DMS153 (cell line): ENCODE results near the gene CBR3.

Source experiments
- DNase-seq: peaks from one replicate; lab custom pipeline; 2025; lab: John Stamatoyannopoulos, UW

CBR3 gene

GRCh38 chr21:36185523-36185922 is 50.6 kb downstream of the CBR3 start:
- DNase-seq, result no peak

DNA sequence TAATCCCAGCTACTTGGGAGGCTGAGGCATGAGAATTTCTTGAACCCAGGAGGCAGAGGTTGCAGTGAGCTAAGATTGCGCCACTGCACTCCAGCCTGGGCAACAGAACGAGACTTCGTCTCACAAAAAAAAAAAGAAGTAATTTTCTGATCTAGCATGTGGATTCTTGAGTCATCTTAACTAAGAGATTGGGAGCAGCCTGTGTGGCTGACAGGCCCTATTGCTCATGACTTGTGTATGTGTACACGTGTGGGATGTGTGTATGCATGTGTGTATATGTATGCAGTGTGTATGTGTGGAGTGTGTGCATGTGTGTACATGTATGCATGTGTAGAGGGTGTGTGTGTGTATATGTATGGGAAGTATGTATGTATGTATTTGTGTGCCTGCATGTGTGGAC is 51.2 kb downstream of the CBR3 start:
- DNase-seq, result no peak

- DNase-seq, result no peak
These were observed 51.9 kb downstream of the CBR3 start for GRCh38 chr21:36186506-36187399.

DNA sequence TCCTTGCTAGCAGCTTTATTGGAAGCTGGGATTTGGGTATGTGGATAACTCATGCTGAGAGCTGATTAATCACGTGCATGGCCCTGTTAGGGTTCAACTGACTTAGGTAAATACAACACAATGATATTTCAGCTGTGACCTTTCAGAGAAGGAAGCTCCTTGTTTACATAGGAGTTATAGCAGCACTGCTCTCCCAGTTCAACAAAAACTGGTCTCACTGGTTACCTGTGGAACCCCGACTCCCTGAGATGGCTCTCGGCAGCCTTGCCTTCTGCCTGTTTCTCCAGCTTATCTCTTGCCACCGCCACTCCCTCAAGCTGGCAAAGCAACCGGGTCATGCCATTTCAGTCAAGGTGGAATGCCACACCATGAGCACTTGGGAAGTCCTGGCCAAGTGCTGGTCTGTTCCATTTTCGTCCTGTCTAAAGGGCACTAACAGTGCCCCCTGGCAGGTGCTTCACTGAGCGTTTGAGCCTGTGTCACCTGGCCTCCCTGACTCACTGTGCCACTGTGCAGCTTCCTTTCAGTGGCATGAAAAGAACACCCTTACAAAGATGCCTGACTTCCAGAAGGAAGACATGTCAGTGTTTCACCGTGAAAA is 53.3 kb downstream of the CBR3 start:
- DNase-seq, result peak; percentile 85

DNA sequence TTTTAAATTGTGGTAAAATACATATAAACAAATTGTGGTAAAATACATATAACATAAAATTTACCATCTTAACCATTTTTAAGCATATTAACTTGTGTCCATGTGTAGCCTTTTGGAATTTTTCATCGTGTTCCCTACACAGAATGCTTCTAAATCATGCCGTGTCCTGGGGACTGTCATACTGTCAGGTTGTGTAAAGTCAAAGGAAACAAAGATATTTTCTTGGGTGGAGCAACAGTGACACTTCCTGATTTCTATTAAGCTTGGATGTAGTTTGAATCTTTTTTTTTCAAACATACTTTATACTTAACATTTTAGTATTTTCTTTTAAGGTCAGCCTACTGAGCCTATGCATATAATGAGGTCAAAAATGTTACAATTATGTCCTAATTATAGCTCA is 54.1 kb downstream of the CBR3 start:
- DNase-seq, result no peak

DNA sequence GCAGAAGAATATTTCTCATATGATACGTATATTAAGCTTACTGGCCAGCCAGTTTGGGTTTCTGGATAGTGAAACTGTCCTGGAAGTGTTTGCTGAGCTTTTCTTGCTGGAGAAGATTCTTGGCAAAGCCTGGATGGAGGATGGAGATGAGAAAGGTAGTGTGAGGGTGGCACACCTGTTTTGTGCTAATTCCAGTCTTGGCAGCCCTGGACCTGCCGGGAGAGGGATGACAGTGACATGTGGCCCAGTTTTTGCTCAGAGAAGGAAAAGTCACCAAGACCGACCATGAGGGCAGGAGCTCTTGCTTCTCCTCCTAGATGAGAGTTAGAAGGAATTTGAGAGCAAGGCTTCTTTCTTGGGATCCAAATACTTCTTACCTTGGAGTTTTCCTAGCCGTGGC is 55.9 kb downstream of the CBR3 start:
- DNase-seq, result no peak

DNA sequence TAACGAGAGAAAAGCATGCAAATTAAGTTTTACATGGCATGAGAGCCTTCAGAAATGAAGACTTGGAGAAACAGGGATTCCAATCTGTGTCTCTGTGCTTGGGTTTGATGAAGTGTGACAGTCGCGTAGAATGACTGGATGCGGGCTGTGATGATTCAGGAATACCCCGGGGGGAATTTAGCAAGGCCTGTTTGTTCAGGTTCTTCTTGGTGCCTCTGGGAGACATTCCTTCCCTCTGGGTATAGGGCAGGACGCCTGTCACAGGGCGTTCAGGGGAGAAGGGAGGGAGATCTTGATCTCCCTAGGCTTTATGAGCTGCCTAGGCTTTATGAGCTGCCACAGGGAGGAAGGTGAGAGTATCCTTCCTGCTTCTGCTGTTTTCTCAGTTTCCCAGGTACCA is 58.3 kb downstream of the CBR3 start:
- DNase-seq, result no peak

DNA sequence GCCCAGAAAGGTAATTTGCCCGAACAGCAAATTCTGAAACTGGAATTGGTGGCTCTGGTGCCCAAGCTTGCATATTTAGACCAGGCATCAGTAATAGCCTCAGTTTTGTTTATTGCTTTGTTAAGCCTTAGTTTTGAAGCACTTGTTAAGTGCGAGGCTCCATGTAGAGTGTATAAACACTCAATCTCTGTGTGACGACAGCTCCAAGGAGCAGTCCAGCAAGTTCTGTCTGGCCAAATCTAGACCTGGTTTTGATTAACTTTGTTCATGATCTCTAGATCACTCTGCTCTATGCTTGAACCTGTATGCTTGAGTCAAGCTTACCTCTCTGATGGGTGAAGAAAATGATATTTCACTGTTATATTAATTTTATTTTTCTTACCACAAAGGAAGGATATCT is 59.1 kb downstream of the CBR3 start:
- no peak for DNase-seq

DNA sequence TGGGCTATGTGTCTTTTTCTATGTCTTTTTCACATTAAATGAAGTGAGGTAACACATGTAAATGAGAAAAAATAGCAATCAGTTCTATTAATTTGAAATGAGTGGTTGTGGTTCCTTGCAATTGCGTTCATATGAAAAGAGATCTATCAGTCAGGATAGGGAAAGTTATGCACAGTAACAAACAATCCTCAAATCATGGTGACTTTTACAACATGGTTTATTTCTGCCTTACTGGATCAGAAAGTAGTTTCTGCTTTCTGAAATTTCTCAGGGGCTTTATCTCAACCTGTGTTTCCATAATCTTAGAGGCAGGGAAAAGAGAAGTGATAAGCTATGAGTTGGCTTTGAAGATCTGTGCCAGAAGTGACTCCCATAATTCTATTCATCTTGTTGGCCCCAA is 60.7 kb downstream of the CBR3 start:
- no peak for DNase-seq
